Upper lobe of left lung (tissue), 6 donors: ENCODE data around the gene LHFPL2. TPM values are rescaled to one million over a fixed set of nuclear protein-coding genes. Genes with fewer than 3 reads are reported as not detected.

ENCODE experiments used
- ATAC-seq, 2 donors: fragments of 200-7000 bp; cut with Tn5 transposase; one replicate each; pipeline ENCODE4 v1.9.1; 2022; ENCODE audit warnings: mild to moderate bottlenecking in 2 of 2, moderate library complexity in 2 of 2; ENCODE audit not compliant: low FRiP score in 2 of 2
- DNase-seq, 2 donors: peaks; one replicate each; pipeline ENCODE4 v3.0.0-alpha.2; 2019 to 2020
- H3K27ac ChIP-seq, 4 donors: fragments of 200-600 bp; sonication (generic); one replicate each; pipeline ENCODE4 v1.5.1; 2016 to 2019
- H3K27me3 ChIP-seq, 4 donors: fragments of 200-600 bp; sonication (generic); one replicate each; pipeline ENCODE4 v1.5.1; 2017 to 2019
- H3K36me3 ChIP-seq, 4 donors: fragments of 200-600 bp; sonication (generic); one replicate each; pipeline ENCODE4 v1.5.1; 2016 to 2019
- H3K4me1 ChIP-seq, 4 donors: fragments of 200-600 bp; sonication (generic); one replicate each; pipeline ENCODE4 v1.5.1; 2018 to 2019
- H3K4me3 ChIP-seq, 4 donors: fragments of 200-600 bp; sonication (generic); one replicate each; pipeline ENCODE4 v1.5.1; 2017 to 2019; ENCODE audit warnings: mild to moderate bottlenecking in 2 of 4, moderate library complexity in 1 of 4
- H3K9me3 ChIP-seq, 4 donors: fragments of 200-600 bp; sonication (generic); one replicate each; pipeline ENCODE4 v1.5.1; 2018 to 2019
- CTCF ChIP-seq, 6 experiments: fragments of 450-650 bp in 4 of 6; fragments of 200-600 bp in 2 of 6; sonication (generic) in 2 of 6; IDR thresholded peaks; one replicate each; pipeline ENCODE4 v1.5.1; 2016 to 2019; ENCODE audit warnings: antibody characterized with exemption in 6 of 6
- EP300 ChIP-seq, 4 donors: sonication (generic); formaldehyde crosslinking; IDR thresholded peaks; one replicate each; pipeline ENCODE4 v1.5.1; 2017; ENCODE audit warnings: antibody characterized with exemption in 4 of 4, control low read depth in 2 of 4
- POLR2A ChIP-seq, 4 donors: fragments of 450-650 bp; IDR thresholded peaks; one replicate each; pipeline ENCODE4 v1.5.1; 2016 to 2017; ENCODE audit warnings: antibody characterized with exemption in 4 of 4, mild to moderate bottlenecking in 2 of 4
- POLR2AphosphoS5 ChIP-seq, 2 donors: sonication (generic); formaldehyde crosslinking; IDR thresholded peaks; one replicate each; pipeline ENCODE4 v1.5.1; 2017; ENCODE audit warnings: antibody characterized with exemption in 2 of 2
- WGBS, 2 donors: methylation state at CpG; one replicate each; pipeline ENCODE4 v1.1.5; 2017 to 2018; 5-methylcytosine and 5-hydroxymethylcytosine counted together
- total RNA-seq, 6 donors: library from RNA; depleted of rRNA in 4 of 6; stranded (reverse); fragments of >200 nt in 4 of 6; gene quantifications; one replicate each; pipeline versions ENCODE4 v1.1.0 to v1.2.1, GENCODE V29; 2016 to 2021
- donor health status: DM: no; HTN: no; CAD: no; lungs with moderate emphysema.
- donor health status: DM: no; HTN: yes; CAD: no; lungs with severe emphysema.

Gene LHFPL2
- total RNA-seq, 6 donors from 2014 or later = 17.3 to 69.5 (median 32.9) TPM

GRCh38 chr5:78614816-78615215, 33.8 kb downstream of the LHFPL2 start:
- Histone ChIP-seq H3K27ac (no peak overlapping the region), H3K9me3 (no peaks in the 10 kb centered on the region), H3K36me3 (no peaks in the 10 kb centered on the region), H3K27me3 (no peaks in the 10 kb centered on the region), H3K4me1 (no peaks in the 10 kb centered on the region), H3K4me3 (no peak overlapping the region)
- no peak for TF ChIP-seq CTCF (IDR thresholded peaks at IDR 0.05)
- no peak for TF ChIP-seq EP300 (IDR thresholded peaks at IDR 0.05)
- TF ChIP-seq POLR2AphosphoS5 (IDR thresholded peaks at IDR 0.05) = no peak
- no peak for TF ChIP-seq POLR2A (IDR thresholded peaks at IDR 0.05)
- ATAC-seq = no peak
- no peak for DNase-seq

GRCh38 chr5:78613756-78614155, 34.8 kb downstream of the LHFPL2 start:
- ATAC-seq (no peak), DNase-seq (no peak)
- H3K36me3 ChIP-seq = no peaks in the 10 kb centered on the region
- TF ChIP-seq EP300 (IDR thresholded peaks at IDR 0.05) = no peak
- TF ChIP-seq POLR2AphosphoS5 (IDR thresholded peaks at IDR 0.05) = no peak
- no peaks in the 10 kb centered on the region for H3K27me3 ChIP-seq
- H3K27ac ChIP-seq = no peak overlapping the region
- no peak overlapping the region for H3K4me3 ChIP-seq
- no peaks in the 10 kb centered on the region for H3K4me1 ChIP-seq
- H3K9me3 ChIP-seq = no peaks in the 10 kb centered on the region
- WGBS, 2 donors = 64 to 84% methylated on average over 4 of the region's 4 CpGs

- WGBS, 2 donors = 90 to 94% methylated on average over 2 of the region's 2 CpGs
- ATAC-seq (no peak), DNase-seq (no peak)
- Histone ChIP-seq H3K9me3 (no peaks in the 10 kb centered on the region), H3K36me3 (no peaks in the 10 kb centered on the region), H3K4me3 (no peak overlapping the region), H3K27me3 (no peaks in the 10 kb centered on the region), H3K4me1 (no peaks in the 10 kb centered on the region), H3K27ac (no peak overlapping the region)
- TF ChIP-seq EP300 (IDR thresholded peaks at IDR 0.05) = no peak
- TF ChIP-seq POLR2A (IDR thresholded peaks at IDR 0.05) = no peak
- TF ChIP-seq CTCF (IDR thresholded peaks at IDR 0.05) = no peak
- TF ChIP-seq POLR2AphosphoS5 (IDR thresholded peaks at IDR 0.05) = no peak
These were observed 35.4 kb downstream of the LHFPL2 start for GRCh38 chr5:78613151-78613533.

- H3K4me3 ChIP-seq = no peak overlapping the region
- H3K4me1 ChIP-seq = no peaks in the 10 kb centered on the region
- 52 to 68% methylated on average over 3 of the region's 3 CpGs for WGBS, 2 donors
- TF ChIP-seq EP300 (IDR thresholded peaks at IDR 0.05) (no peak), POLR2AphosphoS5 (IDR thresholded peaks at IDR 0.05) (no peak), CTCF (IDR thresholded peaks at IDR 0.05) (no peak), POLR2A (IDR thresholded peaks at IDR 0.05) (no peak)
- no peaks in the 10 kb centered on the region for H3K36me3 ChIP-seq
- peak in 1 of 2 donors; percentile 31 for DNase-seq
- H3K9me3 ChIP-seq = no peaks in the 10 kb centered on the region
- no peaks in the 10 kb centered on the region for H3K27me3 ChIP-seq
- peak in 1 of 2 donors; percentile 30 for ATAC-seq
- no peak overlapping the region for H3K27ac ChIP-seq
These were observed 36.1 kb downstream of the LHFPL2 start for GRCh38 chr5:78612227-78613150.

GRCh38 chr5:78611126-78611605, 37.4 kb downstream of the LHFPL2 start:
- Histone ChIP-seq H3K4me1 (no peaks in the 10 kb centered on the region), H3K4me3 (no peak overlapping the region), H3K9me3 (no peaks in the 10 kb centered on the region), H3K27ac (no peak overlapping the region), H3K36me3 (no peaks in the 10 kb centered on the region), H3K27me3 (no peaks in the 10 kb centered on the region)
- WGBS, 2 donors = 74 to 90% methylated on average over 4 of the region's 4 CpGs
- DNase-seq (no peak), ATAC-seq (peak; percentile 46 to 61)
- no peak for TF ChIP-seq POLR2A (IDR thresholded peaks at IDR 0.05)
- no peak for TF ChIP-seq CTCF (IDR thresholded peaks at IDR 0.05)
- TF ChIP-seq POLR2AphosphoS5 (IDR thresholded peaks at IDR 0.05) = no peak
- no peak for TF ChIP-seq EP300 (IDR thresholded peaks at IDR 0.05)
